HEK293T (cell line): ENCODE measurements around the gene ERBB4.

ENCODE experiments used
- BHLHE40 ChIP-seq: fragments of 450-650 bp; IDR thresholded peaks from 2 replicates; pipeline ENCODE4 v1.6.1; 2016; ENCODE audit warnings: mild to moderate bottlenecking, moderate library complexity, borderline replicate concordance
- CTBP1 ChIP-seq: fragments of 450-650 bp; IDR thresholded peaks from 2 replicates; pipeline ENCODE4 v1.6.1; 2016; ENCODE audit warnings: borderline replicate concordance
- FOXM1 ChIP-seq: fragments of 450-650 bp; IDR thresholded peaks from 2 replicates; pipeline ENCODE4 v1.6.1; 2017; ENCODE audit warnings: mild to moderate bottlenecking, borderline replicate concordance
- L3MBTL2 ChIP-seq: fragments of 450-650 bp; conservative IDR thresholded peaks from 2 replicates; pipeline ENCODE4 v1.6.1; 2016; ENCODE audit warnings: mild to moderate bottlenecking
- SP1 ChIP-seq: fragments of 450-650 bp; IDR thresholded peaks from 2 replicates; pipeline ENCODE4 v1.6.1; 2017

GRCh38 chr2:212033888-212034287 lies 504.7 kb downstream of the ERBB4 start:
- no peak for TF ChIP-seq SP1
- no peak for TF ChIP-seq CTBP1
- no peak for TF ChIP-seq FOXM1
- no peak for TF ChIP-seq BHLHE40
- TF ChIP-seq L3MBTL2: no peak
